NAMALWA (cell line): ENCODE measurements around the gene SCAMP3.

Experiments
- DNase-seq: peaks from one replicate; pipeline ENCODE4 v3.0.0-alpha.2; 2015; ENCODE audit warnings: low spot score

Gene SCAMP3

GRCh38 chr1:155285063-155285462 is 22.9 kb upstream of the SCAMP3 start:
- DNase-seq = no peak

DNA sequence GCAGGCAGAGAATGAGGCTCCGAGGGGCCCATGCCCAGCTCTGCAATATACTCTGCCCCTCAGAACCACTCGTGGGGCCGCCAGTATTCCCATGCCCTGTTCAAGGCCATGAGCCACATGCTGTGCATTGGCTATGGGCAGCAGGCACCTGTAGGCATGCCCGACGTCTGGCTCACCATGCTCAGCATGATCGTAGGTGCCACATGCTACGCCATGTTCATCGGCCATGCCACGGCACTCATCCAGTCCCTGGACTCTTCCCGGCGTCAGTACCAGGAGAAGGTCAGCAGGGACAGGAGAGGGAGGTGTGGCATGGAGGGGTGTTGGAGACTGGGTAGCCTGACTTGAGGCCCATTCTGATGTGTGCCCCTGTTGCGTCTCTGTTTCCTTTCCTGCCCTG is 22.3 kb upstream of the SCAMP3 start:
- no peak for DNase-seq

DNA sequence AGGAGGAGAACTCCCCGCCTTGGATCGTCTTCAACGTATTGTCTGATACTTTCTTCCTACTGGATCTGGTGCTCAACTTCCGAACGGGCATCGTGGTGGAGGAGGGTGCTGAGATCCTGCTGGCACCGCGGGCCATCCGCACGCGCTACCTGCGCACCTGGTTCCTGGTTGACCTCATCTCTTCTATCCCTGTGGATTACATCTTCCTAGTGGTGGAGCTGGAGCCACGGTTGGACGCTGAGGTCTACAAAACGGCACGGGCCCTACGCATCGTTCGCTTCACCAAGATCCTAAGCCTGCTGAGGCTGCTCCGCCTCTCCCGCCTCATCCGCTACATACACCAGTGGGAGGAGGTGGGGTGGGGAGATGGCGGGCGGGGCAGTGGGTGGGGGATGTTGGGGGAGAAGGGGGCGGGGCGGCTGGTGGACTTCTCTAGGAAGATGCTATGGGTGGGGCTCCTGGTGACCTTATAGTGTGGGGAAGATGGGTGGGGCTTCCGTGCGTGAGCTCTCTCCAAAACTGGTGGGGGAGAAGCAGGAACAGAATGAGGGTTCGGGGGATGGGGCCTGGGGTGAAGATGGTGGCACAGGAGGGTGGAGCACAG is 20.4 kb upstream of the SCAMP3 start:
- DNase-seq = no peak

DNA sequence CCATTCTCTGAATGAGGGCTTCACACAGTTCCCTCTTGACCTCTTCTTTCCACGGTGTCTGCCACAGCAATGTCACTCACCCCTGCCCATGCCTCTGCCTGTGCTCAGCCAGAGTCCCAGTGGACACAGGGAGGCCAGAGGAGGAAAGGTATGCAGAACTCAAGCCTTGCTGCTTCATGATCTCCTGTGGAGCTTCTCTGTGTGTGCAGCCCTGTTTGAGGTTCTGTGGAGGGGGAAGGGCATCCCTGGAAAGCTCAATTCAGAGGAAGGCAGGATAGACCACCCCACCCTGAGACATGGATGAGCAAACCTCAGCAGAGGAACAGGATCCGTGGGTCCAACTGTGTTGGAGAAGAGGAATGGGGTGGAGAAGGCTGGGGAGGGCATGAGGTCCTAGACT is 17.1 kb upstream of the SCAMP3 start:
- no peak for DNase-seq

DNA sequence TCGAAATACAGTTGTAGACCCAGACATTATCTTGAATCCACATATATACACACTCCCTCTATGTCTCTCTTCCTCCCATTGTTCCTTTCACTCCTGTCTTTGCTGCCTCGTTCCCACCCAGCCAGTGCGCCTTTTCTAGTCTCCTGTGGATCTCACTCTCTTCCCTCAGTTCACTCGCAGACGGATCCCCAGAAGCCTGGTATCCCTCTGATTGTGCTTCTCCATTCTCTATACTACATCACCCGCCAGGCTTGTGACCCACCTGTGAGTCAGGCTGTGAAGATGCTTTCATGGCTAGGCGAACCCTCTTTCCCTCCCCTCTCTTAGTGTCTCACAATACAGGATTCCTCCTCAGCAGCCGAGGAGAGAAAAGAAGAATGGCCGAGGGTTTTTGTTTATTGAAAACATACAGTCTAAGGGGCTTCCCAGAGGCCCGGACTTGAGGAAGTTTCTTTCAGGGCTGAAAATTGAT is 16.6 kb upstream of the SCAMP3 start:
- peak; percentile 40 for DNase-seq

DNA sequence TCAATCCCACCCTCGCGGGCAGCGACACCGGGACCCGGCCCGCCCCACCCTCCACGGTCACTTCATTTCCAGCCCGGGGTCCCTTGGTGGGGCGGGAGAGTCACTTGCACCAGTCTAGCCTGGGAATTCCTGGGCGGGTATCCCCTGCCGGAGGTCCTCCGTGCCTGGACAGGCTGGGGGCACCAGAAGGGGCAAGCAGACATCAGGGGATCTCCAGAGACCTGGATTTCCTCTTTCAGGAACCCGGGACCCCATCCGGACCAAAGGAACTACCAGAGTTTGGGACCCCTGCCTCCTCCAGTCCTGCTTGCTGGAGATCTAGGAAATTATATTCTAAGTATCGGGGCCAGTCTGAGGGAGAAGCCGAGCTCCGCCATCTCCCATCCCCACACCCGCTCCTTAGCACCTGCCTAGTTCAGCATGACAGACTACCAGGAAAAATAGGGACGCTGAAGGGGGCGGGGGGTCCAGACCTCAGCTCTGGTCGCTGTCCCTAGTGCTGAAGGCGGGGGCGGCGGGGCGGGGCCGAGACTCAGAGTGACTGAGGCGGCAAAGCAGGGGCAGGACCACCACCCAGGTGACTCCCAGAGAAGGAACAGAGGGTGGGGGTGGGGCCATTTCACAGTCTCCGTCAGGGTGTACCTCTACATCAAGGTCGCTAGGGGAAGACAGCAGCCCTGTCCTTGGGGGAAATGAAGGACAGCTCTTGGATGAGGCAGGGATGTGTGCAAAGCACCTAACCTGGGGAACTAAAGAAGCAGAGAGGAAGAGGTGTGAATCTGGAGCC is 15.9 kb upstream of the SCAMP3 start:
- peak; percentile 86 for DNase-seq

DNA sequence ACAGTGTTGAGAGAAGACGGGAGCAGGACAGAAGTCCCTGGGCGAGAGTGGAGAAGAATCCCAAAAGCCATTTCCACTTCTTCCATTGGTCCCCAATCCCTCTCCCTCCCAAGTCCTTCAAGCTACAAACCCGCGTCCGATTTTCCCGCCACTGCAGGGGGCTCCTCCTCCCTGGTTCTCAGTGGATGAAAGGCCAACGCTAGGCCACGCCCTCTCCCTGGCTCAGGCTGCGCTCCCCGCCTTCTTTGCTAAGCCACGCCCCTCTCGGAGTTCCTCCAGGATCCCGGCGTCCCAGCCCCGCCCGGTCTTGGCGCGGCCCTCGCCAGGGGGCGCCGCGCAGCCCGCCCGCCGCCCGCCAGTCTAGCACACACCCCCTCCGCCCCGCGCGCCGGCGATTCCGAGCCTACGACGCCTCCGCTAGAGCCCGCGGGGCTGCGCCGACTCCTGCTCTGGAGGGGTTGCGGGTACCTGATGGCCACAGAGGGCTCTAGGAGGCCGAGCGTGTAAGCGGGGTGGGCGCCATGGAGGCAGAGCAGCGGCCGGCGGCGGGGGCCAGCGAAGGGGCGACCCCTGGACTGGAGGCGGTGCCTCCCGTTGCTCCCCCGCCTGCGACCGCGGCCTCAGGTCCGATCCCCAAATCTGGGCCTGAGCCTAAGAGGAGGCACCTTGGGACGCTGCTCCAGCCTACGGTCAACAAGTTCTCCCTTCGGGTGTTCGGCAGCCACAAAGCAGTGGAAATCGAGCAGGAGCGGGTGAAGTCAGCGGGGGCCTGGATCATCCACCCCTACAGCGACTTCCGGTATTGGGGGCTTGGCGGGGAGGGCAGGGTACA is 15.1 kb upstream of the SCAMP3 start, which contains the start of gene HCN3:
Gene HCN3 (plus strand): TSS at position 394 of the 832 bp plus-strand sequence. CDS start 128 bp downstream, at position 522.
- peak; percentile 98 for DNase-seq

GRCh38 chr1:155273343-155274245 is 11.4 kb upstream of the SCAMP3 start, which contains the start of gene CLK2:
Gene CLK2 (minus strand): TSS chr1:155273504. CDS start chr1:155270977, 2,527 bp downstream.
- DNase-seq = peak; percentile 98

GRCh38 chr1:155272466-155273342 is 10.5 kb upstream of the SCAMP3 start:
- DNase-seq = peak; percentile 79

DNA sequence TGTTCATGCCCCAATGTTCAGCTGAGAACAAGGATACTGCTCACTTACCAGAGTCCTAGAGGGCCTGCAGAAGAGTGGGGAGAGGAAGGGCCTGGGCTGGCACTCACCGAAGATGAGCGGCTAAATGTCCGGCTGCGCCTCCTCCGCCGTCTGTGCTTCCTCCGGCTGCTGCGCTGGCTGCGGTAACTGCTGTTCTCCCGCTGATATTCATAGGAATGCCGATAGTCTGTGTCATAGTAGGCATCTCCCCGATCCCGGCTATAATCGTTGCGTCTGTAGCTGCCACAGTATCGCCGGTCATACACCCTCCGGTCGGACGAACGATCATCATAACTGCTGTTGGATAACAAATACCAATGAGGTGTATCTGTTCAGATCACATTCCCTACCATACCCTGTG is 7.2 kb upstream of the SCAMP3 start:
- DNase-seq = no peak

GRCh38 chr1:155268630-155269029 is 6.5 kb upstream of the SCAMP3 start:
- DNase-seq = no peak

DNA sequence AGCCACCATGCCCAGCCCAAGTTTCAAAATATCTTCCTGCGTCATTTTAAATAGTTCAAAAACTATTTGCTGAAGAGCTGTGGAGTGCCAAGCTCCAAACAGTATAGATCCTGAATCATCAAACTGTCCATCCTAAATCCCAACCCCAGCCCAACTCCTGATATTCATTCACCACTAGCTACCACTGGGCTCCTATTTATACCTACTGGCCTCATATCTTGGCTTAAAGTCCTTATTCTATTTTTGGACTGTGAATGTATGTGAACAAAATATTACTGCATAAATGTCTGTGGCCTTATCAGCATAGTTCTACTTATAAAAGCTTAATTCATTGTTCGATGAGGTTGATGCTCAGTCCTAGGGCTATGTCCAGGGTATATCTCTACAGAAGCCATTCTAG is 5.2 kb upstream of the SCAMP3 start:
- DNase-seq = no peak

GRCh38 chr1:155266553-155266952 is 4.4 kb upstream of the SCAMP3 start:
- no peak for DNase-seq

DNA sequence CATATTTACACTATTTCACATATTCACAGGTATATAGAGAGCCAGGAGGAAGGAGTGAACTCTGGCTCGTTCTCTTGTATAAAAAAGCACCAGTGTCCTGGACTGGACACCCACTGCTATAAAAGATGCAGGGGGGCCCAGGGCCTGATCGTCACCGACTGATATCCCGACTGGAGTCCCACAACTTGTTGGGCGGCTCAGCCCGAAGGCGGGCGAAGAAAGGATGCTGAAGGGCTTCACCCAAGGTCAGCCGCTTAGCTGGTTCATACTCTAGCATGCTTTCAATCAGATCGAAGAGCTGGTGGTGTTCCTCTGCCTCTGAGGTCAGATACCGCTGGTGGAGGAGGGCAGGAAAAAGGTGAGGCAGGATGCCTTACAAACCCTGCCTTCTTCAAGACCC is 907 bp upstream of the SCAMP3 start:
- DNase-seq = no peak

DNA sequence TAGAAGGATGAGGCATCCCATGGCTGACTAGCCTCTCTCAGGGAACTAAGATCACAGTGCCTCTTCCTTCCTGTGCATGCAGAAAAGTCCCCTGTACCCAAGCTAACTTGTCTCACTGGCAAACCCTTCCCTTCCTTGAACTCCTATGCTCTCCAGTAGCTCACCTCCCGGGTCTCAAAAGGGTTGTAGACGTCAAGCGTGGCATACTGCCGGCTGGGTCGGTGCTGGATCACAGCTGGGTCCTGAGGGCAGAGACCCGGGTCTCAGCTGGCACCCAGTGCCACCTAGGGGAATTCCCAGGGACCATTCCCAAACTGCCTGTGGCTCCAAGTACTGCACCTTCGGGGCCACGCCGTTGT is 688 bp downstream of the SCAMP3 start:
- peak; percentile 55 for DNase-seq

DNA sequence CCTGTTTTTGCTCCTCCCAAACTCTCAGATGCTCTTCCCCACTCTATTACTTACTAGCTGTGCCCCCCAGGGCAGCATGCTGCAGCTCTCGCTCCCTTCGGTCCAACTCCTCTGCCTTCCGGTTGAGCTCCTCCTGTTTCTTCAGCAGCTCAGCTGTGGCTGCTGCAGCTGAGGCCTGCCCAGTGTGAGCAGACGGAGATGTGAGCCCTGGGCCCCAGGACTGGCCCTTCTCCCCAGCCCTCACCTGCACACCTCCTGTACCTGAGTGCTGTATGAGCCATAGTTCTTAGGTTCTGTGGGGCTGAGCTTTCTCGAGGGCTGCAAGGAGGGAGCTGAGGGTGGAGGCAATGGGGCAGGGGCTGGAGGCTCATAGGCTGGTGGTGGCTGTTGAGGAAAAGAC is 1.9 kb downstream of the SCAMP3 start:
- no peak for DNase-seq

- no peak for DNase-seq
Observed at GRCh38 chr1:155256058-155256852, 5.9 kb downstream of the SCAMP3 start.

- peak; percentile 91 for DNase-seq
Observed at GRCh38 chr1:155255243-155256007, 6.7 kb downstream of the SCAMP3 start, which contains the start of gene ENTREP3. Gene ENTREP3 (minus strand): TSS chr1:155255483. CDS start chr1:155254877, 606 bp downstream.
